ENCODE results near the gene BHLHE40. TPM values are rescaled to one million over a fixed set of nuclear protein-coding genes. Genes with fewer than 3 reads are reported as not detected.

The BHLHE40 gene
- polyA plus RNA-seq, 3 donors = 20.2 to 167 (median 23.4) TPM

GRCh38 chr3:5006755-5007202, 27.5 kb downstream of the BHLHE40 start:
- DNase-seq = peak; percentile 91 to 99 (median 96)
- Mint-ChIP-seq H3K36me3 (peaks cover 2 to 5% of the 10 kb centered on the region in 2 donors), H3K27me3 (ENCODE audit: low read depth in 3 of 3) (peaks cover 2 to 6% (median 3%) of the 10 kb centered on the region in 3 donors), H3K27ac (peak overlapping the region; percentile 86 to 98 (median 93)), H3K9me3 (peaks cover 0 to 3% (median 0%) of the 10 kb centered on the region in 7 donors), H3K4me1 (peaks cover 41% of the 10 kb centered on the region), H3K4me3 (peak overlapping the region; percentile 52 to 64)
- no peaks in the 10 kb centered on the region for H3K9me3 ChIP-seq (replicated peaks in 1 of 2; ENCODE audit: control insufficient read depth in 1 of 2, insufficient read depth in 1 of 2, low read length in 2 of 2)
- no peak overlapping the region for H2AFZ ChIP-seq (ENCODE audit: insufficient read depth, low read depth, low read length, poor library complexity, severe bottlenecking)
- H3K4me3 ChIP-seq (replicated peaks in 1 of 3; ENCODE audit: low read depth in 2 of 3, low read length in 3 of 3) = peak overlapping the region in 1 of 3 experiments; percentile 15
- no peaks in the 10 kb centered on the region for H3K36me3 ChIP-seq (replicated peaks in 1 of 2; ENCODE audit: control insufficient read depth in 1 of 2, insufficient read depth in 2 of 2, low read length in 2 of 2)
- no peaks in the 10 kb centered on the region for H3K79me2 ChIP-seq (ENCODE audit: insufficient read depth, low read length)
- no peak overlapping the region for H3K4me2 ChIP-seq (replicated peaks; ENCODE audit: extremely low read depth, low read length, poor library complexity, severe bottlenecking)
- WGBS (ENCODE audit: insufficient coverage) = 0% methylated on average over 6 of the region's 9 CpGs
- no peak overlapping the region for H3K9ac ChIP-seq (ENCODE audit: insufficient read depth, low read length, poor library complexity, severe bottlenecking)
- no peaks in the 10 kb centered on the region for H3K27me3 ChIP-seq (ENCODE audit: control insufficient read depth in 2 of 2, insufficient read depth in 2 of 2, low read length in 2 of 2)
- no peak for TF ChIP-seq CTCF (IDR thresholded peaks at IDR 0.05)
- intact Hi-C loops (cut with micrococcal nuclease) = no loop called here
- peaks cover 28 to 43% of the 10 kb centered on the region in 2 donors for H3K4me1 ChIP-seq (ENCODE audit: control insufficient read depth in 1 of 2, insufficient read depth in 2 of 2, low read length in 2 of 2)
- peak overlapping the region; percentile 22 to 70 for H3K27ac ChIP-seq (ENCODE audit: low read depth in 1 of 2, low read length in 2 of 2)
- no peaks in the 10 kb centered on the region for H4K20me1 ChIP-seq (ENCODE audit: insufficient read depth, low read length)

- TF ChIP-seq CTCF (IDR thresholded peaks at IDR 0.05) = no peak
- no peaks in the 10 kb centered on the region for H3K79me2 ChIP-seq (ENCODE audit: insufficient read depth, low read length)
- Mint-ChIP-seq H3K36me3 (peaks cover 2 to 6% of the 10 kb centered on the region in 2 donors), H3K9me3 (peaks cover 0 to 3% (median 0%) of the 10 kb centered on the region in 7 donors), H3K27me3 (ENCODE audit: low read depth in 3 of 3) (peaks cover 2 to 6% (median 3%) of the 10 kb centered on the region in 3 donors), H3K27ac (peak overlapping the region in 6 of 7 donors; percentile 86 to 98 (median 94)), H3K4me1 (peaks cover 46% of the 10 kb centered on the region), H3K4me3 (no peak overlapping the region)
- no peak overlapping the region for H3K4me2 ChIP-seq (replicated peaks; ENCODE audit: extremely low read depth, low read length, poor library complexity, severe bottlenecking)
- no peak overlapping the region for H2AFZ ChIP-seq (ENCODE audit: insufficient read depth, low read depth, low read length, poor library complexity, severe bottlenecking)
- no peak for DNase-seq
- H3K9me3 ChIP-seq (replicated peaks in 1 of 2; ENCODE audit: control insufficient read depth in 1 of 2, insufficient read depth in 1 of 2, low read length in 2 of 2) = no peaks in the 10 kb centered on the region
- no peak overlapping the region for H3K4me3 ChIP-seq (replicated peaks in 1 of 3; ENCODE audit: low read depth in 2 of 3, low read length in 3 of 3)
- WGBS (ENCODE audit: insufficient coverage) = 86% methylated on average over 5 of the region's 6 CpGs
- H3K27ac ChIP-seq (ENCODE audit: low read depth in 1 of 2, low read length in 2 of 2) = no peak overlapping the region
- H3K4me1 ChIP-seq (ENCODE audit: control insufficient read depth in 1 of 2, insufficient read depth in 2 of 2, low read length in 2 of 2) = peaks cover 39 to 54% of the 10 kb centered on the region in 2 donors
- no peak overlapping the region for H3K9ac ChIP-seq (ENCODE audit: insufficient read depth, low read length, poor library complexity, severe bottlenecking)
- H3K36me3 ChIP-seq (replicated peaks in 1 of 2; ENCODE audit: control insufficient read depth in 1 of 2, insufficient read depth in 2 of 2, low read length in 2 of 2) = no peaks in the 10 kb centered on the region
- H3K27me3 ChIP-seq (ENCODE audit: control insufficient read depth in 2 of 2, insufficient read depth in 2 of 2, low read length in 2 of 2) = no peaks in the 10 kb centered on the region
- no peaks in the 10 kb centered on the region for H4K20me1 ChIP-seq (ENCODE audit: insufficient read depth, low read length)
- intact Hi-C loops (cut with micrococcal nuclease) = no loop called here
These were observed 28.6 kb downstream of the BHLHE40 start for GRCh38 chr3:5007873-5008272.
